ENCODE results near the gene GCFC2.
"Not testable (repeated sequence)": the region's sequence is repeated elsewhere in the genome, so short reads cannot be mapped to it uniquely, and the experiment has no call there.

Gene GCFC2

DNA sequence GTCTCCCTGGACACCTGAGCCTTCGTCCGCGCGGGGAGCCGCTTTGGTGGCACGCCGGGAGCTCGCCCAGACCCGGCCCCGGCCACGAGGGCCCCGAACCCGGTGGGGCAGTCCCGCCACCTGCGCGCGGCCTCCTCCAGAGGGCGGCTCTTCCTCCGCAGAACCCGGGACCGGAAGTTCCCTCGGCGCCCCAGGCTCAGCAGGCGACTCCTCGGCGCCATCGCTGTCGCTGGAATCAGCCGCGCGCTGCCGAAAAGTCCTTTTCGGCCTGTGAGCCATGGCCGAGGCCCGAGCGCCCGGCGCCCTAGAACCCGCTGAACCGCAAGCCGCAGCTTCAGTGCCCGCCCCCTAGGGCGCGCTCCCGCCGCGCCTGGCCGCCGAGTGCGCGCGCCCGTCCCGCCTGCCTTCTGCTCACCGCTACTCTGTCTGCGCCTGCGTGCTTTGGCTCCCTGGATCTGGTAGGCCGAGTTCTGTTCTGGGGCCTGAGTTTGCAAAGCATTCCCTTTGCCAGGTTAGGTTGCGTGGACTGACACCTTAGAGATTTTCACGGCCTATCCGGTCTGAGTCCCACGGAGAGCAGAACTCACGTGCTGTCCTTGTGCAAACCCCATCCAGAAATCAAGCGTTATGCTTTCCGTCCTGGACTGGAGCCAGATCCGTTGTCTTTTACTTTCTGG lies at the start of gene GCFC2:
Gene GCFC2, minus strand, starts transcription at position 339 of the 677 bp plus-strand sequence. Its CDS starts 60 bp downstream, at position 279.
- peak; percentile 86 for DNase-seq

DNA sequence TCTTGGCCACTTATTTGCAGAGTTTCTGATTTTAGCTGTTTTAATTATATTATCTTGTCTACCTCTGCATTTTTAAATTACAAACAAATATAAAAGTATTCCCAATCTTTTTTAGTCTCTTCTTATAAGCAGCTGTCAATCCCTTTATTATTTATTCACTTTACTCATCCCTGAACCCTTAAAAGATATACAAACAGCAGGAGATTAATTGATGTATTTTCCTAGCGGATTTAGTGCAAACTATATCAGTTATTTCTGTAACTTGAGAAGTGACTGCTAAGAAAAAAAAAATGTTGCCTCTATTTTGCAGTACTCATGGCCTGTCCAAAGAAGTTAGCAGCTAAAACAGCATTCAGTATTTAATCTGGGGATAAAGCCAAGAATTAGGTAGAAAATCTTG lies 42.1 kb upstream of the GCFC2 start:
- DNase-seq: no peak

DNA sequence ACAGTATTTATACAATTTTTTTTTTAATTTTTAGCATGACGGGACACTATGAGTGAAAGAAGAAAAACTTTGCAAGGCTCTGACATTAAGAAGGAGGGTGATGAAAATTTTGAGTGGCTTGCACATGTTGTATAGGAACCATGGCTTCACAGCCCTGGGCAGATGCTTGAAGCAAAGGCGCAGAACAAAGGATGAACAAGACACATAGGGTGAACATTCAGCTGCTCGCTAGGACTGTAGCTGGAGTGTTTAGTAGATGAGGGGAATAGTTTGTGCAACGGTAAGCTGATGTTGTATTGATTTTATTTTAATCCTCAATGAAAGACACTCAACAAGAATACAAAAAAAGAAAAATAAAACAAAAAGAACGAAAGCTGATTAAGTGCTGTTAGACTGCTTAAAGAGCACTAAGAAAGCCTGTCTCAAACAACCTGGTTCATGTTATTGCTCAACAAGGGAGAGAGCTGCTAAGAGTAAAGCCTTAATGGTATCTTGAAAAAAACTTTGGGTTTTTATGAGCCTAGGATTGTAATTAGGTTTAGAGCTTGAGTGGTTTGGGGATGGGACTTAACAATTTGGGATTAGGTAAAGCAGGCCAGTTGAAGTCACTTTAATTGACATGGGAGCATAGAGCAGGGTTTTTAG lies 41.2 kb upstream of the GCFC2 start:
- no peak for DNase-seq

DNA sequence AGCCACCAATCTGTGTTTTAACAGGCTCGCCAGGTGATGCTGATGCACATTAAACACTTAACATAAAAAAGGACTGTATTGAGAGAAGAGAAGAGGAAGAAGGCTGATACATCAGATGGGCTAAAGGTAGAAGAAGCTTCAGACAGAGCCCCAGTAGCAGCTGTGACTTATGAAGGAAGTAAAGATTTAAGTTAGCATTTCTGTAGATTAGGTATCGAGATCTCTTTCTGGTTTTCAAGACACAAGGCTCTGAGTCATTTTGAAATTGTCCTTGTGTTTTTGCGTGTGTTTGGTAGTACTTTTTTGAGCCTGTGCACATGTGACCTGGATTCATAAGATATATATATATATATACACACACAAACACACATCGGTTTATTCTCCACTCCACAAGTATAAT lies 40.6 kb upstream of the GCFC2 start:
- no peak for DNase-seq

DNA sequence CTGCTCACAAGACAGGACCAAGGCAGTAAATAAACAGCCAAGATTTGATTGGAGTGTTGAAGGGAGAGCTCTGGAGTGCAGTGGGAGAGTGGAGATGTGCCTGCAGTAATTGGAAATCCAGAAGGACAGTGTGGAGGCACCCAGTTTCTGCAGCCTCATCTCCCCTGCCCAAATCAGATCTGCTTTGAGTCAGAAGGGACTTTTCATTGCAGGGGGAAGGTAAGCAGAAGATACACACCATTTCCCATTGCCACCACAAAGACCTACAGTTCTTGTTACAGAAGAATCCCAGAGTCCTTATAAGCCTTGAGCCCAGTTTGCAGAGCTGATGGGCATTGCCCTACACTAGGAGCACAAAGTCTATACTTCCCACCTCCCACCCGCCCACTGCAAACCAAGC lies 27.2 kb upstream of the GCFC2 start:
- DNase-seq: no peak

DNA sequence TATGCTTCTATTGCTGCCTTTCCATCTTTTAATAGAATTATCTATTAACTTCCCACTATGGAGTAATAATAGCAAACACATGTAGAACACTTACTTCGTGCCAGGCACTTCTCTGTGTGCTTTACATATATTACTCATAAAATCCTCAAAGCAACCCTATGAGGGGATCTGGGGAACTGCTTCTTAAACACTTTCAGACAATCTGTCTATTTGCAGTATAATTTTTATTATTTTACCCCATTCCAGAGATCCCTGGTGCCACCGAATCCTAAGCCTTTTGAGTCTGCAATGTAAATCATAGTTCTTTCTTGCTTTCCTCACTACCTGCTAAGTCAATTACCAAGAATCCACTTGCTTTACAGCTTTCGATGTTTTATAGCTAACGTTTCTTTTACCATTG lies 25.6 kb upstream of the GCFC2 start:
- DNase-seq: no peak

DNA sequence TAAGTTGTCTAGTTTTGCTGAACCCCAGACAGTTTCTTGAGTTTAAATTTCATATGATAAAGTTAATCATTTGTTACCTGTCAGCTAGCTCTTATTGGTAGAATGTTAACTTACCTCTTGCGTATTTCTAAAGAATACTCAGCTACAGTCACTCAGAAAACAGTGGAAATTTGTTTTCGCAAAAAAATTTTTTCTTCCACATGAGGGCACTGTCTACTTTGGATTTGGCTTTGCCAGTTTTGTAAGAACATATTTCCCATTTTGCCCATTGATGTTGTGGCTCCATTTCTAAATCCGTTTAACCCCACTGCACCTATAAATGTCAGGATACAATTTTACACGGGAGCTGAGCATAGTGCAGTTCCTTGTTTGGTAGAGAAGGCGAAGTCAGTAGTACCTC lies 19.1 kb upstream of the GCFC2 start:
- no peak for DNase-seq

DNA sequence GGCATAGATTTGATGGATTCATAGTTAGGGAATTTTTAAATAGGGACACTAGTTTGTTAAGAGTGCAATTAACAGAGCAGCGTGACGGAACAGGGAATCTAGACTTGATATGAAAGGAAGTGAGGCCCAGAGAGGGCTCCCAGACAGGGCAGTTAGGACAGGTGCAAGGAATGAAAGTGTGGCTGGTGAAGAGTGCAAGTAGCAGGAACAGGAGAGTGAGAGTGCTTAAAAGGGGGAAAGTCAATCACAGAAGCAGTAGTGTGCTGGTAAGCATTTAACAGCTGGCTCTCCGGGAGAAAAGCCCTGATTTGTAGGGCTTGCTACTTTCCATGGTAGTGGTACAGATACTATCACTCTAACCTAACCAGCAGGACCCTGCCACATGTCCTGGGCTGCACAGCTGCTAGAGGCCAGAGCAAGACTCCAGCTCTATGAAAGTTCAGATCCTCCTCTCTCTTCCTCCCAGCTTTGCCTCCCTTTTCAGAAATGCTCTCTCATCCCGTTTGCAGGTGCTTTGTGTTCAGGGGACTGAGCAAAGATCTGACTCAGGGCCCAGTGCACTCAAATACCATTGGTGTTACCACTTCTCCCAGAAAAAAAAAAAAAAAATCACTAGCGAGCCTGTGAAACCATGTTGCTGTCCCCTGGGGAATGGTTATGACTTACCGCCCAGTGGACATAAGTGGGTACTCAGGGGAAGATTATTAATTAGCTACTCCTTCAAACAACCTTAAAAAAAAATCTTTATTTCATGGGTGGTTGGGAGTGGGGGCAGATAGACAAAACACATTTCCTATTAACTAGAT lies 18.1 kb upstream of the GCFC2 start:
- no peak for DNase-seq

DNA sequence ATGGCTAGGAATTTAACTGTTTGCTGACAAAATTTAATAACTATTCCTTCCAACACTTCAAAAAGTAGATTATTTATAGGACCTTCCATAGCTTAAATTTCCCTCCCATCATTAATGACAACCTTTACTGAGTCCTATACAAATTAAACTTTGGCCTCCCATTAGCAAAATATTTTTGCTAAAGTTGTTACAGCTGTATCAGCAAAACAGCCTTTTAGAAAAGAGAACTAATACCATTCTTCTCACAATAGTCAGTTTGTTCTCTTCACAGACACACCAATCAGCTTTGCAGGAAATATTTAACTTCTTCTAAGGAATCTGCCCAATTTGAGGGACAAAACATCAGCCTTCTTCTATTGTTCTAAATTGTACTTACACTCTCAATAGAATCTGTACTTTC lies 12.0 kb upstream of the GCFC2 start:
- no peak for DNase-seq

DNA sequence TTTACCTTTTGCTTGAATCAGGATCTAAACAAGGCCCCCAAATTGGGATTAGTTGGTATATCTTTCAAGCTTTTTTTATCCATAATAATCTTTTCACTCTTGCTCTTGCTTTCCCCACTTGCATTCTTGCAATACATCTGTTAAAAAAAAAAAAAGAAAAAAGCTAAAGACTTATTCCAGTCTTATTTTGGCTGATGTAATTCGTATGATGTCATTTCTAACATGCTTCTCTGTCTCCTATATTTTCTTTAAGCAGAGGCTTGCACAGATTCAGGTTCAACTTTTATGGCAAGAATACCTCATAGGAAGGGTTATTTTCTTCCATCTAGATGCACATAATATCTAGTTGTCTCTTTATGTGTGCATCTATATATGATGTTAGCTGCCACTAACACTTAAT lies 9.8 kb upstream of the GCFC2 start:
- DNase-seq: no peak

DNA sequence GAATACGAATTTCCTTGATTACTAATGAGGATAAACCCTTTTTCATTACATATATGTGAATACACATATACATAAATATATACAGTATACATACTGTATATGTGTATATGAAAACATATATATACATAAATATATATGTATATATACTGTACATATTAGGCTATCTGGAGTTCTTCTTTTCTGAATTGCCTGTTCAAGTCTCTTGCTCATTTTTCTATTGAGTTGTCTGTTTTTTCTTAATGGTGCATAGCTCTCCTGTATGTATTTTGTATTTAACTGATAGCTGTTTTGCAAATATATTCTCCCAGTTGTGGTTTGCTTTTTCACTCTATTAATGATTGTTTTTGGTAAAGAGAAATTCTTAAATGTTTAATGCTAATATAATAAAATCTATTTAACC lies 8.9 kb upstream of the GCFC2 start:
- DNase-seq: no peak

DNA sequence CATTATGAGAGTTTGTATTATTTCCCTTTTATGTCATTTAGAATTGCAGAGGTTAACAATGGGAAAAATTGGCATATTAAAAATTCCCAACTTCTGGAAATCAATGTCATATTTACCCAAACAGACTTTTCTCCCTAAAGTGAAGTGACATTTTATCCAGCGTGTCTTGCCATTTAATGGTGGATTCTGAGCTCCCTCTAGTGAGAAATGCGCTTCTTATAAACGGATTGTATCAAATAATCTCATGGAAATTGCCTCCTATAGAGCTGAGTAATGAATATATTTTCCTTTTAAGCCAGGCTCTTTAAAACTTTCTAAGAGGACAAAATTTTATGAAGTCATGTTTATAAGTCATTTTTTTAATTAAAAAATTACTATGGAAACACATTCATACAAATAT lies 5.7 kb upstream of the GCFC2 start:
- no peak for DNase-seq

DNA sequence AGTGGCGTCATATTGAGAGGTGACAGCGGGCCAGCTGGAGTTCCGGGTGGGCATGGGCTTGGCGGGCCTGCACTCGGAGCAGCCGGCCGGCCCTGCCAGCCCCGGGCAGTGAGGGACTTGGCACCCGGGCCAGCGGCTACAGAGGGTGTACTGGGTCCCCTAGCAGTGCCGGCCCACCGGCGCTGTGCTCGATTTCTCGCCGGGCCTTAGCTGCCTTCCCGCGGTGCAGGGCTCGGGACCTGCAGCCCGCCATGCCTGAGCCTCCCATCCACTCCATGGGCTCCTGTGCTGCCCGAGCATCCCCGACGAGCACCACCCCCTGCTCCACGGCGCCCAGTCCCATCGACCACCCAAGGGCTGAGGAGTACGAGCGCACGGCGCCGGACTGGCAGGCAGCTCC lies 875 bp upstream of the GCFC2 start:
- not testable (repeated sequence) for DNase-seq

DNA sequence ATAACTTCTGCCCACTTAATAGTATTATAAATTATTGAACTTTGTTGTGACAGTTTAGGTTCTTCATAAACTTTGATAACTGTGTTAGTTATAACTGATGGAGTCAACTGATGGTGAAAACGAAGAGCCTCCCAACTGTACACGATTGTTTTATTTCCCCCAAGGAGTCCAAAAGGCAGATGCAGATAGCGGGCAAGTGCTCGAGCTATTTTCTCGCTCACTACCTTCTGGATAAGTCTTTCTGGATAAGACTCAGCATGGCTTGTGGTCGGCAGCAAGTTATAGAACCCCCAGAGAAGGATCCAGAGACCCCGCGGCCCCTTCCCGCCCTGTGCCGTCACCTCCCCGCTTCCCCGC lies 517 bp downstream of the GCFC2 start:
- no peak for DNase-seq

DNA sequence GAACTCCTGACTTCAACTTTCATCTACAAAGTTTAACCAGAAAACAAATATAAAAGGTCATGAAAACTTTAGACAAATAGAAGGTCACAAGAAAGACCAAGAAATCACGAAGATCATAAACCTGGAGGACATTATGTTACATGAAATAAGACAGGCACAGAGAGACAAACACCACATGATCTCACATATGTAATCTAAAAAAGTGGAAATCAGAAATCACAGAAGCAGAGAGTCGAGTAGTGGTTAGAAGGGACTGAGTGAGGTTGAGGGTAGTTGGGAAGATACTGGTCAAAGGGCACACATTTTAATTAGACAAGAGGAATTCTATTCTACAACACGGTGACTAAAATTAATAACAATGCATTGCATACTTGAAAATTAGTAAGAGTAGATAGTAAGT lies 1.4 kb downstream of the GCFC2 start:
- no peak for DNase-seq

DNA sequence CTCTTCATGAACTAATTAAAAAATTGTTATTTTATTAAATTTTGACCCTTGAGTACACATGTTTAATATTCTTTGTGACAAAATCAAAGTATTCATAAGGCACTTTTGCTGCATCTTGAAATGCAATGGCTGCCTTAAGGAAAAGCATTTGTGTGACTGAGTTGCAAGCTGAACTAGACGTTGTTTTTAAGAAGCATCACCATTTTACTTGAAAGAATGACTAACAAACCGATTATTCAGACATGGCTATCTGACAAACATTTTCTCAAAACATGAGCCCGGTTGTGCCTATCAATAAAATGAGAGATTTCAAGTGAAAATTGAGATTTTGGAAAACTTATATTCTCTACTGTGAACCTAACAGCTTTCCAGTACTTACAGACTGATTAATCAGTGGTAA lies 2.8 kb downstream of the GCFC2 start:
- no peak for DNase-seq

DNA sequence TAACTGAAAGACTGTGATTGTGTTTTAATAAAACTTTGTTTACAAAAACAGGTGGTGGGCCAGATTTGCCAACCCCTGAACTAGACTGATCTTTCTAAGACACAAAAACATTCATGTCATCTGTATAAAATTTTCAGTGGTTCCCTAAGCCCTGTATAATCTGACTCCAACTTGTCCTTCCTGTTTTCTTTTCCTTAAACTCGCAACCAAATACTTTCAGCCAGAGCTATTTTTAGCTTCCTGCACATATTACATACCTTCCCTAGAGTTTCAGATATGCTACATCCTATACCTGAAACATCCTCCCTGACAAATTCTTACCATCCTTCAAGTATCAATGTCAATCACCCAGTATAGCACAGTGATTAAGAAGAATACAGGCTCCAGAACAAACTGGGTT lies 4.8 kb downstream of the GCFC2 start:
- no peak for DNase-seq

DNA sequence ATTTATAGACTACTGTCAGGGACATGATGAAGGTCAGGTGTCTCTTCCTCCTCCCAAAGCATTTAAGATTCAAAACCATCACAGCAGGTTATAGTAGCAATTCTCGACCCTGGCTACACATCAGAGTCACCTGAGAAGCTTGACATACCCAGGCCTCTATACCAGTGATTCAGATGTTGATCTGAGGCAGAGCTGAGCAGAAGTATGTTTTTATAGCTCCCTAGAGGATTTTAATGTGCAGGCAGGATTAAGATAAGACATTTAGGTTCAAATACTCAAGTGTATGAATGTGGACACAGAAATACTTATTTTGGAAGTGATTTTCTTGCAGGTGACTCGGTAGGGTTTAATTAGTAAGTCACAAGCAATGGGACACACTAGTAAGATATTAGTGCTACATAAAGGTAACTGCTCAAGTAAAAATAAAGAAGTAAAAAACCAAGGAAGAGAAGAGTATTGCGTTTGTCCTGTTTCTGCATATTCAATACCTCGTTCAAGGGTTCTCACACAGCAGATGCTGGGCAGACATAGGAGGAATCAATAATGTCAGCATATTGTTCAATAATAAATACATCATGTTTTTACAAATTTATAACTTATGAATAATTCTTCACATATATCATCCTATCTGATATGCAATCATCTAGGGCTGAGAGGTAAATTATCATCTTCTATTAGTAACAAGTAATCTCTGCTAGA lies 7.0 kb downstream of the GCFC2 start:
- no peak for DNase-seq

DNA sequence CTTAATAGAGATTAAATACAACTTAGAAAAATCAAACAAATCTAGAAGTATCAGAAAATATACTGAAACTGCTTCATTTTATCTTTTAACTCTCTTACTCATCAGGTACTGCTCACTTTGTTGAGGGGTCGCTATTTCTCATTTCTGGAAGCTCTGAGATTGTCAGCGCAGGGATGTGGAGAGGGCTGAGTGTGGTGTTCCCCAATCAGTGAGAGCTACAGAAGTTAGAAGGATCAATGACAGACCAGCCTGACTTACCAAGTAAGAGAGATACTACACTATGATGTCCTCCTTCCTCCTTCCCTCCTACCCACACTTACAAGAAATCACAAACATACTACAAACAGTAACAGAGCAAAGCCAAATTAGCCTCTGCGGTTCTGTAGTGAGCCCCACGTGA lies 8.1 kb downstream of the GCFC2 start:
- DNase-seq: no peak

DNA sequence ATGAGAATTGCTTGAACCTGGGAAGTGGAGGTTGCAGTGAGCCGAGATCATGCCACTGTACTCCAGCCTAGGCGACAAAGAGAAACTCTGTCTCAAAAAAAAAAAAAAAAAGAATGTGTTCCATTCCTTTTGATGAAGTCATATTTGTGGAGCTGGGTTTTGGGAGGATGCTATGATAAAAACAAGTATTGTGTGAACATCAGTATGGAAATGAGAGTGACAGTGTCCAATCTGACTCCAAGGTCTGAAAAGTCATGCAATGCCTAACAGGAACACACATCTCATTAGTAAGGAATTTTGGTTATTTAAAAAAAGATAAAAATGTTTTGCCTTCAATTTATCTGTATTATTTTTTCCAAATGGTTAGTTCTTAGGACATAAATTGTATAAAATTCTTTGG lies 11.8 kb downstream of the GCFC2 start:
- no peak for DNase-seq

DNA sequence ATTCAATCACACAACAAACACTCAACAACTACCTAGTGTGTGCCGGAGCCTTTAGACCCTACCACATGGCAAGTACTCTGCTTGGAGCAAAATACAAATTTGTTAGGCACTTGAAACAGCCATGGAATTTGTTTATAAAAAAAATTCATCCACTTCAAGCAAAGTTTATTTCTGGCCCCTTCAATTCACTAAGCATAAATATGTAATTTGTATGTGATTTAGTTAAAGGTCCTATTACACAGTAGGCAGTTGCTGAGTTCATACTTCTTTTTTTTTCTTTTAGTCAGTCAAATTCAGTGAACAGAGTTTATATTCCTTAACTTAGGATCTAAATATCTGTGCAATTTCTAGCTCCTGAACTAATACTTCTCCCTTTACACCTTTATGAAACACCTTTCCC lies 22.5 kb downstream of the GCFC2 start:
- no peak for DNase-seq

DNA sequence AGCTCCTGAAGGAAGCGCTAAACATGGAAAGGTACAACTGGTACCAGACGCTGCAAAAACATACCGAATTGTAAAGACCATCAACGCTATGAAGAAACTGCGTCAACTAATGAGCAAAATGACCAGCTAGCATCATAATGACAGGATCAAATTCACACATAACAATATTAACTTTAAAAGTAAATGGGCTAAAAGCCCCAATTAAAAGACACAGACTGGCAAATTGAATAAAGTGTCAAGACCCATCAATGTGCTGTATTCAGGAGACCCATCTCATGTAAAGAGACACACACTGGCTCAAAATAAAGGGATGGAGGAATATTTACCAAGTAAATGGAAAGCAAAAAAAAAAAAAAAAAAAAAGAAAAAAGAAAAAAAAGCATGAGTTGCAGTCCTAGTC lies 27.3 kb downstream of the GCFC2 start:
- not testable (repeated sequence) for DNase-seq

DNA sequence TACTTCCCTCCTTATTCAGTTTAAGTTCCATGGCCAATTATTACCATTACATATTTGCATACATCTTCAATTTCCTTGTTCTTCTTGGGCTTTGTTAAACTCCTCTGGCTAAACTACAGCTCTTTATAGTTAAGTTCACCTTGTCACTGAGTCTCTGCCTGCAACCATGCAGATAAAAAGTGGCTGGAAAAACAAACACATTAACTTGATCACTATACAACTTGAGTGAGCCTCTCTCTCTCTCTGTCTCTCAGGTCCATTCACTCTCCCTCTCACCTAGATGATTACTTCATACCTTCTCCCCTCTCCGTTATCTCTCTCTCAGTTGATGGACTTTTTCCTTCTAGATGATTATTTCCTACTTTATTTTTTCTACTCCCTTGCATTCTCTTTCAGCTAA lies 30.3 kb downstream of the GCFC2 start:
- DNase-seq: no peak

DNA sequence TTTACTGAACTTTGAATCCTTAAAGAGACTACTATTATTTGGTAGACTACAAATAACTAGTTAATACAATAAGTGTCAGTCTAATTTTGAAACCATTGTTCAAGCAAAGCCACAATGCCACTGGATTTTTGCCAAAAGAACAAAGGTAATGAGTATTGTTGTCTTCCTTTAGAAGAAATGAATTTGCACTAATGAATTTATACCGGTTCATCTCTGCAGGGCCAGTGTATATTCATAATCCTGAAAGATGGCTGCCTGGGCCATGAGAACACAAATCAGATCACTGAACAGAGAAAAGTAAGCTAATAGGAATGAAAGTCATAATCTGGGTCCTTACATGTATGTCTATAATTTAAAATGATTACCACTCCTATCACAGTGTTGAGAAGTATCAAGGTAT lies 31.2 kb downstream of the GCFC2 start:
- no peak for DNase-seq

Data from activated naive CD4-positive, alpha-beta T cell treated with anti-CD3 and anti-CD28 coated beads, Interleukin-2, amount 50 U/mL, for 16 hours (primary cell).